A549 (cell line): Measurements from ENCODE around the gene MGAT5B.

Experiments used
- BHLHE40 ChIP-seq: IDR thresholded peaks from 2 replicates; pipeline ENCODE4 v1.6.1; 2012; ENCODE audit warnings: low read depth, low read length, inconsistent platforms
- CEBPB ChIP-seq, 2 experiments: fragments of >200 bp in 1 of 2; sonication (Bioruptor Twin) in 1 of 2; formaldehyde crosslinking in 1 of 2; IDR thresholded peaks; 2 replicates each; pipeline ENCODE4 v1.6.1; 2012 to 2016
- CTCF ChIP-seq: fragments of >200 bp; sonication (Bioruptor Twin); formaldehyde crosslinking; IDR thresholded peaks from 3 replicates; pipeline ENCODE4 v1.5.1; 2016
- MAX ChIP-seq: IDR thresholded peaks from 2 replicates; pipeline ENCODE4 v1.6.1; 2012
- MAZ ChIP-seq: fragments of 150-350 bp; IDR thresholded peaks from 2 replicates; pipeline ENCODE4 v1.6.1; 2014; ENCODE audit warnings: antibody characterized with exemption, low read depth, low read length, borderline replicate concordance
- MYC ChIP-seq: IDR thresholded peaks from 2 replicates; pipeline ENCODE4 v1.6.1; 2012; ENCODE audit warnings: mild to moderate bottlenecking, inconsistent platforms, low read length, improper control_type of control experiment, borderline replicate concordance
- PBX3 ChIP-seq: IDR thresholded peaks from 2 replicates; pipeline ENCODE4 v1.6.1; 2012
- TP53 ChIP-seq: fragments of 250-450 bp; sonication (Bioruptor Pico); IDR thresholded peaks from 2 replicates; pipeline ENCODE4 v1.5.0; 2021; ENCODE audit warnings: mild to moderate bottlenecking, moderate library complexity

- no peak for TF ChIP-seq TP53 (CRISPR knock-in tag)
- no peak for TF ChIP-seq PBX3
- no peak for TF ChIP-seq CTCF
- no peak for TF ChIP-seq CEBPB (IDR thresholded peaks at IDR 0.05)
- no peak for TF ChIP-seq MAZ
- TF ChIP-seq MAX = no peak
- no peak for TF ChIP-seq MYC
- no peak for TF ChIP-seq BHLHE40
Observed at GRCh38 chr17:76841776-76842405, 26.3 kb upstream of the MGAT5B start.
